ENCODE measurements around the gene GLG1.
"Not testable (repeated sequence)": the region's sequence is repeated elsewhere in the genome, so short reads cannot be mapped to it uniquely, and the experiment has no call there.

GLG1 gene

GRCh38 chr16:74420612-74421481 is 186.1 kb downstream of the GLG1 start, which contains the start of gene CLEC18B:
Gene CLEC18B, minus strand, starts transcription at chr16:74421478. Its CDS starts 208 bp downstream, at chr16:74421270.
- not testable (repeated sequence) for H3K36me3 ChIP-seq (ENCODE audit: insufficient read depth, low read depth, low read length); H3K27me3 ChIP-seq (ENCODE audit: insufficient read depth, low read length); H3K4me3 ChIP-seq (ENCODE audit: low read length); H3K4me1 ChIP-seq (ENCODE audit: insufficient read depth, low read length); H3K9ac ChIP-seq (ENCODE audit: low read depth, low read length); H3K27ac ChIP-seq (ENCODE audit: low read length); H3K9me3 ChIP-seq (ENCODE audit: insufficient read depth, low read depth, low read length)

DNA sequence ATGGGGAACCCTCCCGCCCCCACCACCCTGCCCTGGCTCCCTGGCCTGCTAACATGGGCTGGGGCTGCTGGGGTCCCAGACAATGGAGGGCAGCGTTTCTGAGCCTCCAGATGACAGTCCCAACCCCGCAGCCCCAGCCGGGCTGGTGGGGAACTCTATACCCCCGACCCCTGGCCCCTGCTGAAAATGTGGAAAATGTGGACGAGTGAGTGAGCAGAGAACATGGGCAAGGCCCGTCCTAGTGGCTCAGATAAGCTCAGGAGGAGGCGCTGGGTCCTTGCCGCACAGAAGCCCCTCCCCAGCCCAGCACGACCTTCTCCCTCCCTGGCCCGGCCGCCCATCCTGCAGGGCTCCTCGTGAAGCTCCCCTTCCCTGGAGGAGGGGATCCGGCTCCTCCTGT is 187.1 kb downstream of the GLG1 start:
- not testable (repeated sequence) for H3K27ac ChIP-seq (ENCODE audit: low read length); H3K4me3 ChIP-seq (ENCODE audit: low read length); H3K9ac ChIP-seq (ENCODE audit: low read depth, low read length); H3K27me3 ChIP-seq (ENCODE audit: insufficient read depth, low read length); H3K9me3 ChIP-seq (ENCODE audit: insufficient read depth, low read depth, low read length); H3K36me3 ChIP-seq (ENCODE audit: insufficient read depth, low read depth, low read length); H3K4me1 ChIP-seq (ENCODE audit: insufficient read depth, low read length)

- not testable (repeated sequence) for H3K36me3 ChIP-seq (ENCODE audit: insufficient read depth, low read depth, low read length); H3K9me3 ChIP-seq (ENCODE audit: insufficient read depth, low read depth, low read length); H3K4me1 ChIP-seq (ENCODE audit: insufficient read depth, low read length); H3K9ac ChIP-seq (ENCODE audit: low read depth, low read length); H3K27ac ChIP-seq (ENCODE audit: low read length); H3K27me3 ChIP-seq (ENCODE audit: insufficient read depth, low read length); H3K4me3 ChIP-seq (ENCODE audit: low read length)
These were observed 189.0 kb downstream of the GLG1 start for GRCh38 chr16:74417897-74418296.

DNA sequence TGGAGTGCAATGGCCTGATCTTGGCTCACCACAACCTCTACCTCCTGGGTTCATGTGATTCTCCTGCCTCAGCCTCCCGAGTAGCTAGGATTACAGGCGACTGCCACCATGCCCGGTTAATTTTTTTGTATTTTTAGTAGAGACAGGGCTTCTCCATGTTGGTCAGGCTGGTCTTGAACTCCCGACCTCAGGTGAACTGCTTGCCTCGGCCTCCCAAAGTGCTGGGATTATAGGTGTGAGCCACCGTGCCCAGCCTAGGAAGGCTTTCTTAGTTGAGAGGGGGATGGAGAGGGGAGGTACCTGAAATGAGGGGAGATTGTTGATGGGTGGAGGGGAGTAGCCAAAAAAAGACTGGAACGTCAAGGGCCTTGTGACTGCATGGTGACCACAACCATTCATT is 193.0 kb downstream of the GLG1 start:
- H3K4me3 ChIP-seq (ENCODE audit: low read length); H3K27ac ChIP-seq (ENCODE audit: low read length); H3K36me3 ChIP-seq (ENCODE audit: insufficient read depth, low read depth, low read length); H3K9ac ChIP-seq (ENCODE audit: low read depth, low read length); H3K9me3 ChIP-seq (ENCODE audit: insufficient read depth, low read depth, low read length); H3K27me3 ChIP-seq (ENCODE audit: insufficient read depth, low read length); H3K4me1 ChIP-seq (ENCODE audit: insufficient read depth, low read length): not testable (repeated sequence)

DNA sequence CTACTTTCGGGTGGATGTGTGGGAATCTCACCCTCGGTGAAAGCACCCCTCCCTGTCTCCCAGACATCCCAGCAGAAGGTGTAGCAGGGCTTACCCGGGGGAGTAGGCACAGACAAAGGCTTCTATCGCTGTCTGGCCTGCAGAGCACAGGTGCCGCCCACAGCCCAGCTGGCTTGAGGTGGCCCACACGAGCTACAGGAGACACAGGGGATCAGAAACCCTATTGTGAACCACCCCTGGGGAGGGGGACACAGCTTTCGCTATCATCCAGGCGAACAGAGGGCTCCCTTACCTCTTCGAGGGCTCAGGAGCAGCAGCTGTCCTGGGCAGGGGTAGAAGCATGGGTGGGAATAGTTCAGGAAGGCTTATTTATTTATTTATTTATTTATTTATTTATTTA is 193.4 kb downstream of the GLG1 start:
- H3K4me1 ChIP-seq (ENCODE audit: insufficient read depth, low read length); H3K27me3 ChIP-seq (ENCODE audit: insufficient read depth, low read length); H3K9me3 ChIP-seq (ENCODE audit: insufficient read depth, low read depth, low read length); H3K9ac ChIP-seq (ENCODE audit: low read depth, low read length); H3K27ac ChIP-seq (ENCODE audit: low read length); H3K36me3 ChIP-seq (ENCODE audit: insufficient read depth, low read depth, low read length); H3K4me3 ChIP-seq (ENCODE audit: low read length): not testable (repeated sequence)

GRCh38 chr16:74412775-74413390 is 194.0 kb downstream of the GLG1 start:
- H3K27me3 ChIP-seq (ENCODE audit: insufficient read depth, low read length); H3K27ac ChIP-seq (ENCODE audit: low read length); H3K4me3 ChIP-seq (ENCODE audit: low read length); H3K9ac ChIP-seq (ENCODE audit: low read depth, low read length); H3K36me3 ChIP-seq (ENCODE audit: insufficient read depth, low read depth, low read length); H3K4me1 ChIP-seq (ENCODE audit: insufficient read depth, low read length); H3K9me3 ChIP-seq (ENCODE audit: insufficient read depth, low read depth, low read length): not testable (repeated sequence)

DNA sequence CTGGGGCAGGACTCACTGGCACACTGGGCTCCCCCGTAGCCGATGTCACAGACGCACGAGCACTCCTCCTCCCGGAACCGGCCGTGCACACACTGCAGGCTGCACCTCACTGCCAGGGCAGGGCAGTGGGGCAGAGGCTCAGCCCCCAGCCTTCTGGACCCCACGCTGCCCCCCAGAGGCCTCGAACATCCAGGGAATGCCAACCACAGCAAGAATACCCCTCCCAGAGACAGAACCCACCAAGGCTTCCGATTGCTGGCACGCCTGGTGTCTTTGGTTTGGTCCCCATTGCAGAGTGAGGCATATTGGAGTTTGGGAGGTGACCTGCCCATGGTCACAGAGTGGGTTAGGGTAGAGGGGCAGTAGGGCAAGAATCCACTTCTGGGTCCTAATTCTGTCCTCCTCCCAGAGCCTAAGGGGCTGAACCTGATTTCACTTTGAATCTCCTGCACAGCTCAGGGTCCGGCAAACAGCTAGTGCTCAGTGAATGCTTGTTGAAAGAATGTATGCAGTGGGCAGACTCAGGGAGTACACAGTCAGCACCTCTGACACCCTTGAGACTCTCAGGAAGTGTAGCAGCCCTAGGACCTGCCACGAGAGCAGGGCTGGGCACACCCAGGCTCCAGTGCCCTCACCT is 194.7 kb downstream of the GLG1 start:
- not testable (repeated sequence) for H3K9ac ChIP-seq (ENCODE audit: low read depth, low read length); H3K27me3 ChIP-seq (ENCODE audit: insufficient read depth, low read length); H3K27ac ChIP-seq (ENCODE audit: low read length); H3K4me1 ChIP-seq (ENCODE audit: insufficient read depth, low read length); H3K4me3 ChIP-seq (ENCODE audit: low read length); H3K36me3 ChIP-seq (ENCODE audit: insufficient read depth, low read depth, low read length); H3K9me3 ChIP-seq (ENCODE audit: insufficient read depth, low read depth, low read length)

GRCh38 chr16:74410981-74411380 is 195.9 kb downstream of the GLG1 start:
- H3K27ac ChIP-seq (ENCODE audit: low read length); H3K4me1 ChIP-seq (ENCODE audit: insufficient read depth, low read length); H3K4me3 ChIP-seq (ENCODE audit: low read length); H3K9me3 ChIP-seq (ENCODE audit: insufficient read depth, low read depth, low read length); H3K9ac ChIP-seq (ENCODE audit: low read depth, low read length); H3K36me3 ChIP-seq (ENCODE audit: insufficient read depth, low read depth, low read length); H3K27me3 ChIP-seq (ENCODE audit: insufficient read depth, low read length): not testable (repeated sequence)

DNA sequence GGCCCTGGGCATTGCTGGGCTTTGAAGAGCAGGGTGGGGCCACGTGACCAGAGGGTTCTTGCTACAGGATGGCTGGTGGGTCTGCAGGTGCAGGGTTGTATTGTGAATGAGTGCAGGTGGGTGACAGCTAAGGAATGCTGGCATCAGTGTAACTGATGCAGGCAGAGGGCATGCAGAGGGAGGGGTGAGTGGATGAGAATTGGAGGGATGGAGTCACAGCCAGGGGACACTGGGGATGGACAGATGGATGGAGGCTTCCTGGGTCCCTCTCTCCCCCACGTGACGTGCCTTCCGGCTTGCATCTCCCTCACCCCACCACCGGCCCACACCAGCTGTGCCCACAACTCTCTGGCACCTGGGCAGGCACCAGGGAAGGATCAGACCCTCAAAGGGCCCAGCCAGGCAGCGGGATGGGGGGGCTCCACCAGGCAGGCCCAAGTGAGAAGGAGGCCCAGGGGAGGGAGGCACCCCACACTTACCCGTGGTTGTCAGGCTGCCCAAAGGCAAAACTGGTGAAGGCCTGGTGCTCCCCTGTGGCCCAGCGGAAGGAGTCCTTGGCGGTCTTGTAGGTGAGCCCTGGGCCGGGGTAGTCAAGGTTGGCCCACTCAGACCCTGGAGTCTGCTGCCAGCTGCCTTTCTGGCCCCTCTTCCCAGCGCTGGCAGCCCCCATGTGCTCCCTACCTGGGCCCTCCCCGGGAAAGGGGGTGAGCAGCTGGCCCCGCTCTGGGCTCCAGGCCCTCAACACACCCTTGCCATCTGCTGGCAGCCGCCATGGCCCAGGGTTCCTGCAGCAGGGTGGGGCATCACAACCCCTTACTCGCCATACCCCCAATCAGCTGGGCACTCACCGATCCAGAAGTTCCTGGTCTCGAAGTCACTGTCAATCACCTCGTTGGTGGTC is 196.6 kb downstream of the GLG1 start:
- H3K36me3 ChIP-seq (ENCODE audit: insufficient read depth, low read depth, low read length); H3K4me1 ChIP-seq (ENCODE audit: insufficient read depth, low read length): not testable (repeated sequence)

DNA sequence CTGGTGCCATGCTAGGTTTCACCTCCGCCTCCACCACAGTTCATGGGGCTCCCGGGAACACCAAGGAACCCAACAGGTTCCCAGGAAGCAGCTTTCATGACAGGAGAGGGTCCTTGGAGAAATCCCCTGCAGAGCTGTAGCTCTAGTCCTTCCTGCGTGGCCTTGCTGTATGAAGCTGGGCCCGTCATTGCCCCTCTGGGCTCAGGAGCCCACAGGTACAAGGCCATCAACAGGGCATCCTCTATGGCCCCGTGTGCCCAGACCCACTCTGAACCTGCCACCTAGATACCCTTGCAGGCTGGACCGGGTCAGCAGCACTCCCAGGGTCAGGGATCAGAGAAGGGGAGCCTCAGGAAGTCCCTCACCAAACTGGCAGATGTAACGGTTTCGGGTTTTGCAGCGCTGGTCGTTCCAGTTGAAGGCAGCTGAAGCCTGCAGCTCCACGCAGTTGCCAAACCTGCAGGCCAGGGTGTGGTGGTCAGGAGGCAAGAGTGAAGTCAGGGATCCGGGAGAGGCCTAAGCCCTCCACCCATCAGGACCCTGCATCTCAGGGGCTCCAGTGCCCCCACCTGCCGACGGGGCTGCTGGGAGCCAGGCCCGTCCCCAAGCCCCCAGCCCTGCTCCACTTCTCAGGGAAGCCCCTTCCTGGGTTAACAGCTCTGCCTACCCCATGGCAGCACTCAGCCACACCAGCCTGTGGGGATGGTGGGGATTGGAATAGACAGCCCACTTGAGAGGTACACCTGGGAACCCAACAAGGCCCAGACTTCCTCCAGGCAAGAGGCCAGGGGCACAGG is 197.5 kb downstream of the GLG1 start:
- H3K27ac ChIP-seq (ENCODE audit: low read length); H3K9me3 ChIP-seq (ENCODE audit: insufficient read depth, low read depth, low read length); H3K4me3 ChIP-seq (ENCODE audit: low read length); H3K4me1 ChIP-seq (ENCODE audit: insufficient read depth, low read length); H3K9ac ChIP-seq (ENCODE audit: low read depth, low read length); H3K36me3 ChIP-seq (ENCODE audit: insufficient read depth, low read depth, low read length); H3K27me3 ChIP-seq (ENCODE audit: insufficient read depth, low read length): not testable (repeated sequence)

More for the DNA sequence above, 196.6 kb downstream of the GLG1 start:
- H3K9me3 ChIP-seq (ENCODE audit: insufficient read depth, low read depth, low read length); H3K27me3 ChIP-seq (ENCODE audit: insufficient read depth, low read length); H3K9ac ChIP-seq (ENCODE audit: low read depth, low read length); H3K27ac ChIP-seq (ENCODE audit: low read length); H3K4me3 ChIP-seq (ENCODE audit: low read length): not testable (repeated sequence)

DNA sequence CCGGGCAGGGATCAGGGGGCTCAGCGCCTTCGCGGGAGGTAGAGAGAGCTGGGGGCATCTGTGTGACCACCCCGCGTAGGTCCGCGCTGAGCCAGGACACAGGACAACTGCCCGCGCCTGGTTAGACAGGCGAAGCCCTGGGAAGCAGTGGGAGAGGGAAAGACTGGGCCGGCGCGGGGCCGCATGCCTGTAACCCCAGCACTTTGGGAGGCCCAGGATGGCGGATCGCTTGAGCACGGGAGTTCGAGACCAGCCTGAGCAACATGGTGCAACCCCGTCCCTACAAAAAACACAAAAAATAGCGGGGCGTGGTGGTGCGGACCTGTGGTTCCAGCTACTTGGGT is 199.6 kb downstream of the GLG1 start:
- peak overlapping the region; percentile 35; the same call in 1 of the 2 replicates for H3K4me3 ChIP-seq (ENCODE audit: low read length)
- H3K9ac ChIP-seq (ENCODE audit: low read depth, low read length): not testable (repeated sequence)

More for the DNA sequence above, 199.6 kb downstream of the GLG1 start:
- H3K36me3 ChIP-seq (ENCODE audit: insufficient read depth, low read depth, low read length); H3K27me3 ChIP-seq (ENCODE audit: insufficient read depth, low read length); H3K4me1 ChIP-seq (ENCODE audit: insufficient read depth, low read length); H3K27ac ChIP-seq (ENCODE audit: low read length); H3K9me3 ChIP-seq (ENCODE audit: insufficient read depth, low read depth, low read length): not testable (repeated sequence)
